H9 (cell line): ENCODE results near the gene RILP. TPM values are rescaled to one million over a fixed set of nuclear protein-coding genes. Genes with fewer than 3 reads are reported as not detected.

Experiments used
- DNase-seq: peaks from one replicate; pipeline ENCODE4 v3.0.0-alpha.2; 2017
- H2AFZ ChIP-seq: one replicate; pipeline ENCODE4 v1.6.1; 2013; ENCODE audit warnings: mild to moderate bottlenecking, low read length, control low read depth, moderate library complexity
- H2AK5ac ChIP-seq: 2 replicates; pipeline ENCODE4 v1.6.1; 2013; ENCODE audit warnings: low read length, control low read depth, mixed read lengths; ENCODE audit not compliant: insufficient read length
- H2BK120ac ChIP-seq: one replicate; pipeline ENCODE4 v1.6.1; 2013; ENCODE audit warnings: low read depth, mild to moderate bottlenecking, low read length, control low read depth, inconsistent platforms; ENCODE audit not compliant: poor library complexity, severe bottlenecking
- H2BK12ac ChIP-seq: 2 replicates; pipeline ENCODE4 v1.6.1; 2013; ENCODE audit warnings: low read length, control low read depth, mixed read lengths, low read depth; ENCODE audit not compliant: insufficient read length
- H2BK15ac ChIP-seq: 2 replicates; pipeline ENCODE4 v1.6.1; 2013; ENCODE audit warnings: low read depth, low read length, control low read depth
- H2BK20ac ChIP-seq: one replicate; pipeline ENCODE4 v1.6.1; 2013; ENCODE audit warnings: low read depth, mild to moderate bottlenecking, low read length, control low read depth, inconsistent platforms; ENCODE audit not compliant: poor library complexity, severe bottlenecking
- H2BK5ac ChIP-seq: 2 replicates; pipeline ENCODE4 v1.6.1; 2013; ENCODE audit warnings: low read length, control low read depth, mixed read lengths; ENCODE audit not compliant: insufficient read length
- H3K14ac ChIP-seq: 2 replicates; pipeline ENCODE4 v1.6.1; 2013; ENCODE audit warnings: low read length, control low read depth; ENCODE audit not compliant: insufficient read depth
- H3K18ac ChIP-seq: 2 replicates; pipeline ENCODE4 v1.6.1; 2013; ENCODE audit warnings: low read depth, mild to moderate bottlenecking, mixed read lengths, low read length, control low read depth; ENCODE audit not compliant: insufficient read length
- H3K23ac ChIP-seq: 2 replicates; pipeline ENCODE4 v1.6.1; 2013; ENCODE audit warnings: low read length, control low read depth, mixed read lengths, low read depth; ENCODE audit not compliant: insufficient read length
- H3K23me2 ChIP-seq: 2 replicates; pipeline ENCODE4 v1.6.1; 2013; ENCODE audit warnings: low read depth, mild to moderate bottlenecking, mixed read lengths, low read length, control low read depth; ENCODE audit not compliant: insufficient read length, poor library complexity, severe bottlenecking
- H3K27ac ChIP-seq: 2 replicates; pipeline ENCODE4 v1.5.1; 2013; ENCODE audit warnings: low read length, control low read depth, mixed read lengths, low read depth; ENCODE audit not compliant: insufficient read length
- H3K27me3 ChIP-seq: 2 replicates; pipeline ENCODE4 v1.6.1; 2013; ENCODE audit warnings: low read length, control low read depth, inconsistent platforms; ENCODE audit not compliant: insufficient read depth
- H3K4ac ChIP-seq: 2 replicates; pipeline ENCODE4 v1.6.1; 2013; ENCODE audit warnings: low read depth, mild to moderate bottlenecking, control low read depth, inconsistent platforms, low read length, moderate library complexity
- H3K4me1 ChIP-seq: 2 replicates; pipeline ENCODE4 v1.6.1; 2013; ENCODE audit warnings: low read length, control low read depth, inconsistent platforms; ENCODE audit not compliant: insufficient read depth
- H3K4me2 ChIP-seq: 2 replicates; pipeline ENCODE4 v1.6.1; 2013; ENCODE audit warnings: low read length, control low read depth, mixed read lengths; ENCODE audit not compliant: insufficient read length, insufficient read depth
- H3K56ac ChIP-seq: 2 replicates; pipeline ENCODE4 v1.6.1; 2013; ENCODE audit warnings: low read depth, mild to moderate bottlenecking, mixed read lengths, low read length, control low read depth; ENCODE audit not compliant: insufficient read length
- H3K79me1 ChIP-seq: 2 replicates; pipeline ENCODE4 v1.6.1; 2013; ENCODE audit warnings: low read depth, mild to moderate bottlenecking, moderate library complexity, low read length, control low read depth, inconsistent platforms; ENCODE audit not compliant: insufficient read depth, poor library complexity, severe bottlenecking
- H3K79me2 ChIP-seq: 2 replicates; pipeline ENCODE4 v1.6.1; 2013; ENCODE audit warnings: low read length, control low read depth, inconsistent platforms; ENCODE audit not compliant: insufficient read depth
- H3K9ac ChIP-seq: 2 replicates; pipeline ENCODE4 v1.6.1; 2013; ENCODE audit warnings: low read length, control low read depth, mixed read lengths; ENCODE audit not compliant: insufficient read length; ENCODE audit errors: extremely low read depth
- H3K9me3 ChIP-seq: one replicate; pipeline ENCODE4 v1.6.1; 2013; ENCODE audit warnings: low read depth, low read length, inconsistent platforms; ENCODE audit not compliant: control insufficient read depth
- H3T11ph ChIP-seq: one replicate; pipeline ENCODE4 v1.6.1; 2013; ENCODE audit warnings: mild to moderate bottlenecking, low read length, control low read depth, inconsistent platforms
- H4K20me1 ChIP-seq: one replicate; pipeline ENCODE4 v1.6.1; 2013; ENCODE audit not compliant: control insufficient read depth, insufficient read length, insufficient read depth
- H4K5ac ChIP-seq: 2 replicates; pipeline ENCODE4 v1.6.1; 2013; ENCODE audit warnings: low read depth, mild to moderate bottlenecking, mixed read lengths, low read length, control low read depth; ENCODE audit not compliant: insufficient read length
- H4K8ac ChIP-seq: replicated peaks from 2 replicates; pipeline ENCODE4 v1.6.1; 2013; ENCODE audit warnings: low read length, control low read depth, mixed read lengths, low read depth; ENCODE audit not compliant: insufficient read length
- H4K91ac ChIP-seq: 2 replicates; pipeline ENCODE4 v1.6.1; 2013; ENCODE audit warnings: low read depth, mild to moderate bottlenecking, moderate library complexity, mixed read lengths, low read length, control low read depth; ENCODE audit not compliant: insufficient read length
- H3K27ac Mint-ChIP-seq, 3 experiments: 2 replicates in 2 of 3; 3 replicates in 1 of 3; pipeline ENCODE4 v1.8.0; 2020 to 2021; ENCODE audit warnings: mixed read lengths in 3 of 3, mild to moderate bottlenecking in 1 of 3, moderate library complexity in 1 of 3
- H3K27me3 Mint-ChIP-seq: 2 replicates; pipeline ENCODE4 v1.8.0; 2021; ENCODE audit warnings: low read depth, mild to moderate bottlenecking, moderate library complexity, mixed read lengths
- H3K36me3 Mint-ChIP-seq, 3 experiments: 2 replicates in 2 of 3; 3 replicates in 1 of 3; pipeline ENCODE4 v1.8.0; 2020 to 2021; ENCODE audit warnings: low read depth in 3 of 3, mixed read lengths in 3 of 3; ENCODE audit not compliant: insufficient read depth in 1 of 3
- H3K4me1 Mint-ChIP-seq, 2 experiments: 2 replicates each; pipeline ENCODE4 v1.8.0; 2020; ENCODE audit warnings: mixed read lengths in 2 of 2
- H3K4me3 Mint-ChIP-seq, 2 experiments: 2 replicates in 1 of 2; 3 replicates in 1 of 2; pipeline ENCODE4 v1.8.0; 2020 to 2021; ENCODE audit warnings: mild to moderate bottlenecking in 2 of 2, mixed read lengths in 2 of 2, moderate library complexity in 1 of 2
- H3K9me3 Mint-ChIP-seq, 2 experiments: 2 replicates in 1 of 2; 3 replicates in 1 of 2; pipeline ENCODE4 v1.8.0; 2020; ENCODE audit warnings: mild to moderate bottlenecking in 2 of 2, mixed read lengths in 2 of 2, moderate library complexity in 1 of 2
- CTCF ChIP-seq: fragments of 200-600 bp; sonication (generic); conservative IDR thresholded peaks from 3 replicates; pipeline ENCODE4 v1.8.0; 2021; ENCODE audit warnings: antibody characterized with exemption, mild to moderate bottlenecking
- WGBS: extraction: QIAGEN DNeasy Blood & Tissue Kit; methylation state at CpG from one replicate; pipeline ENCODE4 v1.1.7; 2013; ENCODE audit warnings: missing lambda C conversion rate, low lambda C conversion rate, mixed read lengths; ENCODE audit not compliant: insufficient read length; ENCODE audit errors: extremely low coverage; 5-methylcytosine and 5-hydroxymethylcytosine counted together
- total RNA-seq: library from RNA; stranded (reverse); gene quantifications from 2 replicates; pipeline ENCODE4 v1.2.1, GENCODE V29; 2021

RILP gene
- total RNA-seq, 1 experiment from 2014 or later = 5.4 TPM

GRCh38 chr17:1645207-1646171, 4.2 kb downstream of the RILP start, which contains the start of gene SCARF1:
TSS of gene SCARF1 (minus strand) at chr17:1645732. CDS start at chr17:1645697, 35 bp downstream.
- Histone ChIP-seq H2BK5ac (no peak within 1 kb of the TSS), H3K27me3 (no peaks in the 10 kb centered on the region; the same call in 1 of the 2 replicates), H4K91ac (no peak within 1 kb of the TSS), H2BK12ac (no peak within 1 kb of the TSS), H2BK15ac (no peak within 1 kb of the TSS), H3T11ph (no peak within 1 kb of the TSS), H3K14ac (peak within 1 kb of the TSS; percentile 2; the same call in 1 of the 2 replicates), H3K56ac (no peak within 1 kb of the TSS), H2AK5ac (no peak within 1 kb of the TSS), H3K9ac (no peak within 1 kb of the TSS), H4K8ac (no peak within 1 kb of the TSS), H2BK120ac (no peak within 1 kb of the TSS), H3K79me1 (no peaks in the 10 kb centered on the region), H3K79me2 (no peaks in the 10 kb centered on the region), H3K27ac (no peak within 1 kb of the TSS), H4K5ac (no peak within 1 kb of the TSS), H2BK20ac (no peak within 1 kb of the TSS), H3K4me2 (peak within 1 kb of the TSS; percentile 23), H3K23me2 (peaks cover 8% of the 10 kb centered on the region), H3K18ac (no peak within 1 kb of the TSS), H3K4ac (no peak within 1 kb of the TSS), H3K9me3 (no peaks in the 10 kb centered on the region), H3K23ac (no peak within 1 kb of the TSS), H2AFZ (no peak within 1 kb of the TSS), H4K20me1 (no peaks in the 10 kb centered on the region), H3K4me1 (peaks cover 5% of the 10 kb centered on the region; the same call in 1 of the 2 replicates)
- H3K4me1 Mint-ChIP-seq = peaks cover 31 to 41% of the 10 kb centered on the region in 2 experiments
- TF ChIP-seq CTCF = no peak
- H3K9me3 Mint-ChIP-seq = peaks cover 0 to 8% of the 10 kb centered on the region in 2 experiments; a peak in 1 of 5 replicates
- peak; percentile 64 for DNase-seq
- peaks cover 9% of the 10 kb centered on the region for H3K27me3 Mint-ChIP-seq
- no CpG with 5 or more reads among the region's 25 CpGs for WGBS
- peaks cover 0 to 2% (median under 1%) of the 10 kb centered on the region in 3 experiments; a peak in 3 of 7 replicates for H3K36me3 Mint-ChIP-seq
- H3K4me3 Mint-ChIP-seq = peak within 1 kb of the TSS; percentile 17 to 83; a peak in 4 of 5 replicates
- peak within 1 kb of the TSS in 1 of 3 experiments; percentile 61; a peak in 2 of 7 replicates for H3K27ac Mint-ChIP-seq
